T47D (cell line): ENCODE results near the gene SLC24A5.

Experiments
- DNase-seq, 2 experiments: peaks; one replicate each; pipeline versions ENCODE4 v3.0.0 to v3.0.0-alpha.2; 2011 to 2012; ENCODE audit warnings: low read depth in 1 of 2, low spot score in 1 of 2
- JUND ChIP-seq: IDR thresholded peaks from 2 replicates; pipeline ENCODE4 v1.6.1; 2012; ENCODE audit warnings: low read depth
- in situ Hi-C: cut with HindIII; loops from 2 replicates; pipeline ENCODE4 v1.10.0; 2016; ENCODE audit warnings: low sequenced_read_pairs, low pct_unique_long_range_greater_than_20kb

Gene SLC24A5

DNA sequence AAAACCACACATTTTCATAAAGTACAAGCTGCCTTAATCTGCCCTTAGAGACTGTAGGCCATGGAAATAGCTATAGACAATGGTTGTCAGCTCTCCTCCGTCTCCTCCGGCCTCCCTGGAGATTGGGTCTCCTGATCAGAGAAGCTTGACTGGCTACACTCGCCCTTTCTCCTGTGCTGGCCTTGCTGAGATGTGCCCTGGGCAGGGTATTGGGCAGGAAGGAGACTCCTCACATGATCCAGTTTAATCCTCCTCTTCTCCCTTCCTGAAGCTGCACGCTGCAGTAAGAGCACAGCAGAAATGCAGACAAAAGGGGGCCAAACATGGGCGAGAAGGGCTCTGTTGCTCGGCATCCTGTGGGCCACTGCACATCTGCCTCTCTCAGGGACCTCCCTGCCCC is at the start of gene SLC24A5:
SLC24A5 (plus strand) TSS at position 246 of the 400 bp plus-strand sequence; CDS start at position 301, 55 bp downstream.
- TF ChIP-seq JUND, result no peak
- DNase-seq, result no peak
- in situ Hi-C loops, result no loop called here

DNA sequence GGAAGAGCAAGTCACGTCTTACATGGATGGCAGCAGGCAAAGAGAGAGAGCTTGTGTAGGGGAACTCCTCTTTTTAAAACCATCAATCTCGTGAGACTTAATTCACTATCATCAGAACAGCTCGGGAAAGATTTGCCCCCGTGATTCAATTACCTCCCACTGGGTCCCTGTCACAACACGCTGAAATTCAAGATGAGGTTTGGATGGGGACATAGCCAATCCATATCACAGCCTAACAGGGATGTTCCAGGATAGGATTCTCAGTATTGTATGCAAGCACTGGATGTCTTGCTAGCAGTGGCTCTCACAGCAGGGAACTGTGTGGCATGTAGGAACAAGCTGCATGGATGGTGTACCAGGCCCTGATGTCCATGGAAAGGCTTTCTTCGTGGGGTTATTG is 47.8 kb upstream of the SLC24A5 start:
- TF ChIP-seq JUND, result no peak
- no peak for DNase-seq
- in situ Hi-C loops, result no loop called here

DNA sequence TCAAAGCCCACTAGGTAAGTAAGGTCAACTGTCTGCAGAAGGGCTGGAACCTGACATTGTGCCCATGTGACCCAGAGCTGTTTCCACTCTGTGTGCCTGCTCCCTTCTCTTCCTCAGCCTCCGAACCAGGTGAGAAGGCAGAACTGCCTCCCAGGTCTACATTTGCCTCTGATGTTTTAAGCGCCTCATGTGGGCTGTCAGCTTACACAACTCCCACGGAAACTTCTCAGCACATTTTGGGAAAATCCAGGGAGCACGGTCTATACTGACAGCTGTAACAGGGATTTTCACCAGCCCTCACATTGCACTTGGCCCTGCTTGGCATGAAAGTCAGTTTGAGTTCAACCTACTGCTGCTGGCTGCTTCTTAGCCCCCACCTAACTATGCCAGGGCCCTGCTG is 46.9 kb upstream of the SLC24A5 start:
- no peak for TF ChIP-seq JUND
- in situ Hi-C loops, result no loop called here
- DNase-seq, result no peak

GRCh38 chr15:48076454-48076853 is 44.3 kb upstream of the SLC24A5 start:
- DNase-seq, result no peak
- TF ChIP-seq JUND, result no peak
- in situ Hi-C loops, result no loop called here

DNA sequence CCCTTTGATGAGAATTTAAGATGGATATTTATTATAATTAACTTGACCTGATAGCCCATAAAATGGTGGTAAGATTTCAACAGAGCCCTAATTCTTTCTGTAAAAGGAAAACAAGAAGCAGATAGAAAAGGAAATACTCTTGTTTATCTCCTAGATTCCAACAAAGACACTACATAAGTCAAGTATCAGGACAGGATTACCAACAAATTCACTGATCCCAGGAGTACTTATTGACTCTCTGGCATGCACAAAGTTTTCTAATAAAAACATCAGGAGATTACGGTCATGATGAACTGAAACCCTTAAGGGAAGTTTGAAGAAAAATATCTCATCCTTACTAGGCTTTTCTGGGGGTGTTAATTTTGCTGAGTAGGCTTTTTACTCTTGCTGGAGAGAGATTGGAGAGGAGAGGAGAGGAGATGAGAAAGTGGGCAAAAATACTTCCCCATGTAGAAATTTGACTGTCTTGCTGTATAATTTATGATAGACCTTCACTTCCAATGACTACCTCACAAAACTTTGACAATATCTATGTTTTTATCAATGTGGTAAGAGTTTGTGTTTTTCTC is 43.1 kb upstream of the SLC24A5 start:
- TF ChIP-seq JUND, result no peak
- in situ Hi-C loops, result no loop called here
- DNase-seq, result no peak

- in situ Hi-C loops, result no loop called here
- DNase-seq, result peak; percentile 34 to 59
- no peak for TF ChIP-seq JUND
Measured at GRCh38 chr15:48084759-48085590, 35.8 kb upstream of the SLC24A5 start.

- no peak for TF ChIP-seq JUND
- no peak for DNase-seq
- in situ Hi-C loops, result no loop called here
Measured at GRCh38 chr15:48085591-48085930, 35.2 kb upstream of the SLC24A5 start.

- TF ChIP-seq JUND, result no peak
- in situ Hi-C loops, result no loop called here
- no peak for DNase-seq
Measured at GRCh38 chr15:48086133-48086532, 34.7 kb upstream of the SLC24A5 start.

DNA sequence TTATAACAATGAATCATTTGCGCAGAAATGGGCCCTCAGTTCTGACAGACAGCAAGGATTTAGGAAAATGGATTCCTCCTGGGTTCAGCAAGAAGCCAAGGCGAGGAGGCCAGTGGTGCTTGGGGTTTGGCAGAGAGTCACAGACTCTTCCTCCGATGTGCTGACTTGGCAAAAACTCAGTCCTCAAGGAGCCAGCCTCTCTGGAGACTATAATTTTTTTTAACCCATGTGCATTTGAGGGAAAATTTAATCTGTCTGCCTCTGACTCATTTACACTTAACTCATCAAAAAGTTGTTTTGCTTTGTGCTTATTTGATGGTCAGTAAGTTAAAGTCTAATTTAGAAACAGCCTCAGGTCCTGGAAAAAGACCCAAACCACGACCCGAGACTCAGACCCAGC is 34.2 kb upstream of the SLC24A5 start:
- in situ Hi-C loops, result no loop called here
- TF ChIP-seq JUND, result no peak
- DNase-seq, result no peak

GRCh38 chr15:48087844-48088243 is 32.9 kb upstream of the SLC24A5 start:
- no peak for TF ChIP-seq JUND
- no peak for DNase-seq
- in situ Hi-C loops, result no loop called here

DNA sequence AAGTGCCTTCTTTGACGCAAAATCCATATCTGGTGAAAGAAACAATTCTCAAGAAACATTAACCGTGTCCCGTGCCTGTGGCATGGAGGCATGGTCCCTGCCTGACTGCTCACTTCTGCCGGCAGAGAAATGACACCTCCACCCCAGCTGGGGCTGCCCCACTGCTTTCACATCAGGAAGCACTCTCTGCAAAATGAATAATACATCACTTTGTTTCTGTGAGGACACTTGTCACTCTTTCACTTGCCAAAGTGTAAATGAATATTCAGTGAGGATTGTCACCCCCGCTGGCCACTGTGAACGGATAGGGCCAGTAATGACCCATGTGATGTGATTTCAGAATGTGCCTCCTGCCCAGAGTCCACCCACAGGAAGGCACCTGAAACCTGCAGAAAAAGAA is 31.1 kb upstream of the SLC24A5 start:
- no peak for TF ChIP-seq JUND
- no peak for DNase-seq
- in situ Hi-C loops, result no loop called here

- no peak for DNase-seq
- in situ Hi-C loops, result no loop called here
- TF ChIP-seq JUND, result no peak
Measured at GRCh38 chr15:48090115-48090514, 30.7 kb upstream of the SLC24A5 start.

DNA sequence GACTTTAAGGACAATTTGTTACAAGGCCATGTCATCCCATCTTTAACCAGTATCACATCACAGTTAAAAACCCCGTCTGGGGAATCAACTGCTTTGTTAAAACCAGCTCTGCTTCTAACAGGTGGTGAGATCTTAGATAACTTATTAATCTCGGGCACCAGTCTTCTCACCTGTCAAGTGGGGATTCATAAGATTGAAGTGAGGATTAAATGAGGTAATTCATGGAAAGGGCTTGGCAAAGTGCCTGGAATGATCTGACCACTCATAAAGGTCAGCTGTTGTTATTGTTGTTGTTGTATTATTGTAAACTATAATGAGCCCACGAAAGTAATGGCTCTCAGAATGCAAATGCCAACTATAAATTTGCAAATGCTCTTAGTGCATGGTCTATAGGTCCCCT is 30.1 kb upstream of the SLC24A5 start:
- no peak for TF ChIP-seq JUND
- in situ Hi-C loops, result no loop called here
- no peak for DNase-seq

DNA sequence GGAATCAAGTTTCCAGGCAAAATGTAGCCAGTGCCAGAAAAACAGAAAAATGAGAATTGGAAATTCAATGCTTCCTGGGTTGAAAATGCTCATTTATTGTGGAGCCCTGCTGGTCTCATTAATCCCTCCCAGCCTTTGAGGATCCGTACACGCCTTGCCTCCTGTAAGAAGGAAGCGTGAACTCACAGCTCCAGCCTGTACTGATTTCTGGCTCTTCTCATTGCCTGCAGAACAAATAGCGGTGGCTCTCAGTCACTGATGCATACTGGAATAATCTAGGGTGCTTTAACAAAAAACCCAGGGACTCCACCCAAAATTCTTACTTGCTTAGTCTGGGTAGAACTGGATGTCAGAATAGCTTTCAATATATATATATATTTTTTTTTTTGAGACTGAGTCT is 29.3 kb upstream of the SLC24A5 start:
- TF ChIP-seq JUND, result no peak
- no peak for DNase-seq
- in situ Hi-C loops, result no loop called here
